CD4-positive, CD25-positive, alpha-beta regulatory T cell (primary cell): ENCODE measurements around the gene ME1. TPM values are rescaled to one million over a fixed set of nuclear protein-coding genes. Genes with fewer than 3 reads are reported as not detected.
A peak's percentile ranks its signal among the peaks of the same experiment; 100 is the strongest.
"Not testable (repeated sequence)": the region's sequence is repeated elsewhere in the genome, so short reads cannot be mapped to it uniquely, and the experiment has no call there.

Source experiments
- ATAC-seq, 2 donors: fragments of 150-1000 bp; cut with Tn5 transposase; one replicate each; pipeline ENCODE4 v1.10.0; 2021; ENCODE audit warnings: low read depth in 2 of 2, moderate number of reproducible peaks in 2 of 2, moderate library complexity in 1 of 2
- DNase-seq, 3 donors: peaks; one replicate each; pipeline versions ENCODE4 v3.0.0 to v3.0.0-alpha.2; 2012 to 2022; ENCODE audit warnings: mixed read lengths in 1 of 3
- H3K27ac ChIP-seq: one replicate; pipeline ENCODE4 v1.7.0; 2013; ENCODE audit warnings: mild to moderate bottlenecking, low read length; ENCODE audit not compliant: insufficient read depth, poor library complexity, severe bottlenecking
- H3K27me3 ChIP-seq: one replicate; pipeline ENCODE4 v1.7.0; 2013; ENCODE audit warnings: low read length; ENCODE audit not compliant: control insufficient read depth, insufficient read depth
- H3K36me3 ChIP-seq: one replicate; pipeline ENCODE4 v1.7.0; 2013; ENCODE audit warnings: mild to moderate bottlenecking, low read length, moderate library complexity; ENCODE audit not compliant: control insufficient read depth, insufficient read depth
- H3K4me1 ChIP-seq: 2 replicates; pipeline ENCODE4 v1.7.0; 2013; ENCODE audit warnings: mild to moderate bottlenecking, low read length; ENCODE audit not compliant: insufficient read depth, control insufficient read depth, poor library complexity, severe bottlenecking
- H3K4me3 ChIP-seq: one replicate; pipeline ENCODE4 v1.7.0; 2013; ENCODE audit warnings: low read depth, mild to moderate bottlenecking, low read length, moderate library complexity
- H3K9me3 ChIP-seq, 2 experiments: 1 replicate in 1 of 2; 2 replicates in 1 of 2; pipeline ENCODE4 v1.7.0; 2013; ENCODE audit warnings: low read length in 2 of 2, mild to moderate bottlenecking in 1 of 2, moderate library complexity in 1 of 2; ENCODE audit not compliant: control insufficient read depth in 2 of 2
- H3K27ac Mint-ChIP-seq, 3 donors: one replicate each; pipeline ENCODE4 v1.8.0; 2020 to 2022; ENCODE audit warnings: mild to moderate bottlenecking in 3 of 3, mixed read lengths in 3 of 3, moderate library complexity in 2 of 3
- H3K27me3 Mint-ChIP-seq: one replicate; pipeline ENCODE4 v1.8.0; 2022; ENCODE audit warnings: mild to moderate bottlenecking, mixed read lengths
- H3K36me3 Mint-ChIP-seq: one replicate; pipeline ENCODE4 v1.8.0; 2020; ENCODE audit warnings: mixed read lengths
- H3K4me1 Mint-ChIP-seq, 4 donors: one replicate each; pipeline ENCODE4 v1.8.0; 2020 to 2022; ENCODE audit warnings: mixed read lengths in 4 of 4, mild to moderate bottlenecking in 1 of 4
- H3K4me3 Mint-ChIP-seq, 4 donors: one replicate each; pipeline ENCODE4 v1.8.0; 2020 to 2022; ENCODE audit warnings: mild to moderate bottlenecking in 4 of 4, mixed read lengths in 4 of 4, moderate library complexity in 3 of 4
- H3K9me3 Mint-ChIP-seq, 7 donors: one replicate each; pipeline ENCODE4 v1.8.0; 2020 to 2022; ENCODE audit warnings: mixed read lengths in 7 of 7, mild to moderate bottlenecking in 3 of 7, moderate library complexity in 2 of 7
- polyA plus RNA-seq, 4 donors: library from polyadenylated mRNA; unstranded; fragments of 300-500 nt; fragmentation: Illumina TruSeq; gene quantifications; one replicate each; pipeline ENCODE4 v1.2.3, GENCODE V29; 2021
- total RNA-seq: library from RNA; stranded (reverse); gene quantifications from one replicate; pipeline ENCODE4 v1.2.3, GENCODE V29; 2022

ME1 gene
- total and polyA plus RNA-seq, 5 donors from 2014 or later: not detected

DNA sequence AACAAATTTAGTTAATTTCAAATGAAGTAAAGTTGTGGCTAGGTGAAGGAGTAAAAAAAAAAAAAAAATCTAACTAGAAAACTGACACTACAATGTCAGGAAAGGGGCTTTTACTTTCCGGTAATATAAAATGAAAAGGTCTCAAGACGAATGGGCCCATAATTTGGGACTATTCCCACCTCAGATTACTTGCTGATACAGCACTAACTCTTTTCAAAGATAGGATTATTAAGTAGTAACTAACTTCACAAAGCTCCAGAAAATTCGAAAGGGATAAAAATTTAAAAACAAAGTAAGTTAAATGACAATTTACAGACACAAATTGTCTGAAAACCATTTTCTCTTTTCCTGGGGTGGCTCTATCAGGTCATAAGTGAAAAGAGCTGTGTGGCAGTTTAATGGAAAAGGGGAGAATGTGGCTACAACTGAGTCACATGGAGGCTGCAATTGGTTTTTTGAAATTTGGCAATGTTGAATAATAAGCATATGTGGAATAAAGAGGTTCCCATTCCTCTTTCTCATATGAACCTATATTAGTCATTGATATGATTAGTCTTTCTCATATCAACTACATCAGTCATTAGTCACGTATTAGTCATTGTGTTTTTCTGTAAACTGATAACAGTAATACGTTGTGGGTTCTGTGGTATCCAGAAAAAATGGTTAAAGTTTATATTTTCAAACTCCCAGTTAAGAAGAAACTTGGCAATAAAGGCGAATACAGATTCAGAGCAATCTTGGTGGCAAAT lies 159.7 kb downstream of the ME1 start:
- Mint-ChIP-seq H3K36me3 (no peaks in the 10 kb centered on the region), H3K27ac (no peak overlapping the region), H3K4me3 (no peak overlapping the region), H3K4me1 (no peaks in the 10 kb centered on the region), H3K9me3 (no peaks in the 10 kb centered on the region), H3K27me3 (no peaks in the 10 kb centered on the region)
- no peak for DNase-seq
- H3K4me3 ChIP-seq: no peak overlapping the region
- no peaks in the 10 kb centered on the region for H3K36me3 ChIP-seq
- H3K27ac ChIP-seq: no peak overlapping the region
- no peaks in the 10 kb centered on the region for H3K9me3 ChIP-seq
- no peaks in the 10 kb centered on the region for H3K27me3 ChIP-seq
- no peaks in the 10 kb centered on the region for H3K4me1 ChIP-seq
- no peak for ATAC-seq

DNA sequence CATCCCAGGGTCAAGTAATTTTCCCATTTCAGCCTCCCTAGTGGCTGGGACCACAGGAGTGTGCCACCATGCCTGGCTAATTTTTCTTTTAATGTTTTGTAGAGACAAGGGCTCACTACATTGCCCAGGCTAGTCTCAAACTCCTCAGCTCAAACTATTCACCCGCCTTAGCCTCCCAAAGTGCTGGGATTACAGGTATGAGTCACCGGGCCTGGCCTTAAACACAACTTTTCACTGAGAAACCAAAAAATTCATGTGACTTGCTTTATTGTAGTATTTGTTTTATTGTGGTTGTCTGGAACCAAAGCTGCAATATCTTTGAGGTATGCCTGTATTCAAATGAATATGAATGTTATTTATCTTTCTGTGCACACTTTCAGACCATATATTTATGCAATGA lies 165.5 kb downstream of the ME1 start:
- no peak overlapping the region for H3K27ac Mint-ChIP-seq
- no peak overlapping the region for H3K4me3 Mint-ChIP-seq
- Histone ChIP-seq H3K27ac (no peak overlapping the region), H3K27me3 (peaks cover 4% of the 10 kb centered on the region), H3K4me1 (no peaks in the 10 kb centered on the region), H3K36me3 (no peaks in the 10 kb centered on the region), H3K9me3 (no peaks in the 10 kb centered on the region), H3K4me3 (no peak overlapping the region)
- peaks cover 0 to 3% (median 0%) of the 10 kb centered on the region in 7 donors for H3K9me3 Mint-ChIP-seq
- H3K4me1 Mint-ChIP-seq: no peaks in the 10 kb centered on the region
- H3K36me3 Mint-ChIP-seq: no peaks in the 10 kb centered on the region
- H3K27me3 Mint-ChIP-seq: no peaks in the 10 kb centered on the region
- ATAC-seq (no peak), DNase-seq (no peak)

DNA sequence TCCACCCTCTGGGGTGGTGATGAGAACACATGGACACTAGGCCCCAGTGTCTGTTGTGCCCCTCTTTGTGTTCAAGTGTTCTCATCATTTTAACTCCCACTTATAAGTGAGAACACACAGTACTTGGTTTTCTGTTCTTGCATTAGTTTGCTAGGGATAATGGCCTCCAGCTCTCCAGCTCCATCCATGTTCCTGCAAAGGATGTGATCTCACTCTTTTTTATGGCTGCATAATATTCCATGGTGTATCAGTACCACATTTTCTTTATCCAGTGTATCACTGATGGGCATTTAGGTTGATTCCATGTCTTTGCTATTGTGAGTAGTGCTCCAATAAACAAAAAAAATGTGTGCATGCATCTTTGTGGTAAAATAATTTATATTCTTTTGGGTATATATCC lies 170.3 kb downstream of the ME1 start:
- DNase-seq: no peak
- Histone ChIP-seq H3K27me3 (peaks cover 4% of the 10 kb centered on the region), H3K4me3 (no peak overlapping the region), H3K9me3 (no peaks in the 10 kb centered on the region), H3K27ac (no peak overlapping the region), H3K4me1 (no peaks in the 10 kb centered on the region), H3K36me3 (no peaks in the 10 kb centered on the region)
- no peaks in the 10 kb centered on the region for H3K36me3 Mint-ChIP-seq
- no peak overlapping the region for H3K27ac Mint-ChIP-seq
- no peaks in the 10 kb centered on the region for H3K4me1 Mint-ChIP-seq
- H3K4me3 Mint-ChIP-seq: no peak overlapping the region
- no peaks in the 10 kb centered on the region for H3K27me3 Mint-ChIP-seq
- peaks cover 0 to 3% (median 0%) of the 10 kb centered on the region in 7 donors for H3K9me3 Mint-ChIP-seq
- ATAC-seq: no peak

DNA sequence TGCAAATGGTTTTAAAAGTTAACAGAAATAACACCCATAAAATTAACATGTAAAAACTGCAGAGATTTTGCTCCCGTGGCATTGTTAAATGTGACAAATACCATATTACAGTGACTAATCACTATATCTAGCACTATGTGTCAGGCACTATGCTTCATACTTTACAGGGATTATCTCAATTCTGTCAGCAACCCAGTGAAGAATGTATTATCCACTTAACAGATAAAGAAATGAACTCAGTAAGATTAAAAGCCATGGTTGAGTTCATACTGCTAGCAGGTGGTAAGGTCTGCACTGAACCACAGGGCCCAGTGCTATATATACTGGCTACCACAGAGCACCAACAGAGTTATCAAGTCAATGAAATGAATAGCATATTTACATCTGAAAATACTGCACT lies 172.3 kb downstream of the ME1 start:
- Histone ChIP-seq H3K36me3 (no peaks in the 10 kb centered on the region), H3K27me3 (peaks cover 4% of the 10 kb centered on the region), H3K4me3 (no peak overlapping the region), H3K9me3 (no peaks in the 10 kb centered on the region), H3K4me1 (no peaks in the 10 kb centered on the region), H3K27ac (no peak overlapping the region)
- DNase-seq: no peak
- H3K4me1 Mint-ChIP-seq: no peaks in the 10 kb centered on the region
- no peak overlapping the region for H3K4me3 Mint-ChIP-seq
- H3K9me3 Mint-ChIP-seq: peaks cover 0 to 3% (median 0%) of the 10 kb centered on the region in 7 donors
- H3K27me3 Mint-ChIP-seq: no peaks in the 10 kb centered on the region
- no peak for ATAC-seq
- no peaks in the 10 kb centered on the region for H3K36me3 Mint-ChIP-seq
- no peak overlapping the region for H3K27ac Mint-ChIP-seq

DNA sequence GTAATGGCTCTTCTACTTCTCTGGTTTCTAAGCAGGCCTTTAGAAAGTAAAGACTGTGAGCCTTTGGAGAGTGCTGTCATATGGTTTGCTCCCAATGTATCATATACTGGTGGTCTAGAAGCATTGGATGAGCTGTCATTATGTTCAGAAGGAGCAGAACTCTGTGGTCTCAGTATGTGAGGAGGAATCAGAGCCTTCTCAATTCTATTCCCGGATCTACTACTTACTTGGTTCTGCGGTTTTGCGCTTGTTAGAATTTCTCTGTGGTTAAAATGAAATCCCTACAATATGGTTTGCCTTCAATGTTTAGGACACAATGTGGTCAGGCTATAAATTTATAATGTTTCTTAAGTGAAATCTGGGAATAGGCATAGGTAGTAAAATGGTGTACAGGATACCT lies 173.1 kb downstream of the ME1 start:
- H3K4me3 ChIP-seq: no peak overlapping the region
- DNase-seq: no peak
- peaks cover 4% of the 10 kb centered on the region for H3K27me3 ChIP-seq
- Mint-ChIP-seq H3K27me3 (no peaks in the 10 kb centered on the region), H3K4me3 (no peak overlapping the region), H3K27ac (no peak overlapping the region), H3K4me1 (no peaks in the 10 kb centered on the region), H3K36me3 (no peaks in the 10 kb centered on the region), H3K9me3 (peaks cover 0 to 3% (median 0%) of the 10 kb centered on the region in 7 donors)
- H3K27ac ChIP-seq: no peak overlapping the region
- no peak for ATAC-seq
- H3K9me3 ChIP-seq: no peaks in the 10 kb centered on the region
- no peaks in the 10 kb centered on the region for H3K36me3 ChIP-seq
- H3K4me1 ChIP-seq: no peaks in the 10 kb centered on the region

DNA sequence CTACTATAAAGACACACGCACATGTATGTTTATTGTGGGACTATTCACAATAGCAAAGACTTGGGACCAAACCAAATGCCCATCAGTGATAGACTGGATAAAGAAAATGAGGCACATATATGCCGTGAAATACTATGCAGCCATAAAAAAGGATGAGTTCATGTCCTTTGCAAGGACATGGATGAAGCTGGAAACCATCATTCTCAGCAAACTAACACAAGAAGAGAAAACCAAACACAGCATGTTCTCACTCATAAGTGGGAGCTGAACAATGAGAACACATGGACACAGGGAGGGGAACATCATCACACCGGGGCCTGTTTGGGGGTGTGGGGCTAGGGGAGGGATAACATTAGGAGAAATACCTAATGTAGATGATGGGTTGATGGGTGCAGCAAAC lies 174.1 kb downstream of the ME1 start:
- H3K9me3 Mint-ChIP-seq, H3K4me1 Mint-ChIP-seq, H3K27ac ChIP-seq, H3K36me3 Mint-ChIP-seq, H3K27me3 ChIP-seq, H3K4me3 ChIP-seq, H3K4me3 Mint-ChIP-seq, H3K36me3 ChIP-seq, H3K9me3 ChIP-seq, DNase-seq, H3K27me3 Mint-ChIP-seq, H3K4me1 ChIP-seq, ATAC-seq: not testable (repeated sequence)
- H3K27ac Mint-ChIP-seq: peak overlapping the region in 1 of 3 donors; percentile 70

DNA sequence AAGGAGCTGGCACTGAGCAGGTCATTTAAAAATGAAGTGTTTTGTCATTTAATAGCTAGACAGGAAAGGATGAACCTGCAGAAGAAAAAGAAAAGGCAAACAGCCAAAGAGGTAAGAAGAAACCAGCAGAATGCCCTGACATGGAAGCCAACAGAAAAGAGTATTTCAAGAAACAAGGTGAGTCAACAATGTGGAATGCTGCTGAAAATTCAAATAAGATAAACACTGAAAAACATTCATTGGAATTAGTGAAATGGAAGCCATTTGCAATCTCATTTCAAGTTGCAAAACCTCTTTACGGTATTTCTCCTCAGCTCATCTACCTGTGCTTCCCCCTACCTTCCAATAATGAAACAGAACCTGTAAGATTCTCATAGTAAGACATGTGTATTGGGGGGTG lies 178.1 kb downstream of the ME1 start:
- Mint-ChIP-seq H3K4me3 (no peak overlapping the region), H3K9me3 (no peaks in the 10 kb centered on the region), H3K27ac (no peak overlapping the region), H3K36me3 (no peaks in the 10 kb centered on the region), H3K4me1 (no peaks in the 10 kb centered on the region), H3K27me3 (no peaks in the 10 kb centered on the region)
- H3K27ac ChIP-seq: no peak overlapping the region
- ATAC-seq (no peak), DNase-seq (no peak)
- H3K4me1 ChIP-seq: no peaks in the 10 kb centered on the region
- no peaks in the 10 kb centered on the region for H3K9me3 ChIP-seq
- no peaks in the 10 kb centered on the region for H3K36me3 ChIP-seq
- no peak overlapping the region for H3K4me3 ChIP-seq
- no peaks in the 10 kb centered on the region for H3K27me3 ChIP-seq

DNA sequence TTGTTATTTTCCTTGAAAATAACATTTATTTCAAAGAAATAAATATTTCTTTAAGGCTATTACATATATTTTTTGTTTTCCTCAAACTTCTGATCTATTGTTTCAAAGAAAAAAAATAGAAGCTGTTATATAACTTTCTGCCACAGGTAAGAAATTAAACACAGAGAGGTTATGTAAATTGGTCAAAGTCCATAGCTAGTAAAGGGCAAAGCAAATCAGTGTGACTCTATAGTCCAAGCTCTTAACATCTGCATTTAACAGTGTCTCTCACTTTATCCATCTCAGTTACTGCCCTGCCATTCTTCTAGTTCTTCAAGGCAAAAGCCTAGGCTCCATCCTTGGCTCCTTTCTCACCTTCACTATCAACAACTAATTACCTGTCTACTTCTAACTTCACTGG lies 180.6 kb downstream of the ME1 start:
- Histone ChIP-seq H3K4me3 (no peak overlapping the region), H3K9me3 (no peaks in the 10 kb centered on the region), H3K27me3 (no peaks in the 10 kb centered on the region), H3K4me1 (no peaks in the 10 kb centered on the region), H3K36me3 (no peaks in the 10 kb centered on the region), H3K27ac (no peak overlapping the region)
- Mint-ChIP-seq H3K4me3 (no peak overlapping the region), H3K27ac (no peak overlapping the region), H3K27me3 (no peaks in the 10 kb centered on the region), H3K36me3 (no peaks in the 10 kb centered on the region), H3K4me1 (no peaks in the 10 kb centered on the region), H3K9me3 (no peaks in the 10 kb centered on the region)
- DNase-seq (no peak), ATAC-seq (no peak)
